Hepatocyte (in vitro differentiated cells): Measurements from ENCODE around the gene BICDL1. TPM values are rescaled to one million over a fixed set of nuclear protein-coding genes. Genes with fewer than 3 reads are reported as not detected.

Source experiments
- DNase-seq: peaks from one replicate; pipeline ENCODE4 v3.0.0-alpha.2; 2016; ENCODE audit warnings: low spot score
- H2AFZ ChIP-seq: fragments of 200-600 bp; sonication (generic); 2 replicates; pipeline ENCODE4 v1.6.0; 2016; ENCODE audit warnings: antibody characterized with exemption, mild to moderate bottlenecking
- H3K27ac ChIP-seq: fragments of 200-600 bp; sonication (generic); 2 replicates; pipeline ENCODE4 v1.5.1; 2016; ENCODE audit warnings: mild to moderate bottlenecking
- H3K27me3 ChIP-seq: fragments of 200-600 bp; sonication (generic); 2 replicates; pipeline ENCODE4 v1.6.1; 2016
- H3K36me3 ChIP-seq: fragments of 200-600 bp; sonication (generic); replicated peaks from 2 replicates; pipeline ENCODE4 v1.5.1; 2016; ENCODE audit warnings: low read depth; ENCODE audit not compliant: insufficient read depth
- H3K4me1 ChIP-seq: fragments of 200-600 bp; sonication (generic); 2 replicates; pipeline ENCODE4 v1.5.1; 2016; ENCODE audit warnings: mild to moderate bottlenecking, moderate library complexity; ENCODE audit not compliant: insufficient read depth
- H3K4me2 ChIP-seq: fragments of 200-600 bp; sonication (generic); 2 replicates; pipeline ENCODE4 v1.6.0; 2016
- H3K4me3 ChIP-seq: fragments of 200-600 bp; sonication (generic); 2 replicates; pipeline ENCODE4 v1.5.1; 2016; ENCODE audit warnings: mild to moderate bottlenecking
- H3K79me2 ChIP-seq: fragments of 200-600 bp; sonication (generic); 2 replicates; pipeline ENCODE4 v1.6.0; 2017; ENCODE audit warnings: mild to moderate bottlenecking
- H3K9me2 ChIP-seq: fragments of 200-600 bp; sonication (generic); replicated peaks from 2 replicates; pipeline ENCODE4 v1.6.0; 2017; ENCODE audit warnings: mild to moderate bottlenecking; ENCODE audit not compliant: insufficient read depth
- H3K9me3 ChIP-seq: fragments of 200-600 bp; sonication (generic); 2 replicates; pipeline ENCODE4 v1.5.1; 2016; ENCODE audit warnings: low read depth, mild to moderate bottlenecking
- H4K20me1 ChIP-seq: fragments of 200-600 bp; sonication (generic); 2 replicates; pipeline ENCODE4 v1.6.0; 2016; ENCODE audit warnings: mild to moderate bottlenecking; ENCODE audit not compliant: insufficient read depth, poor library complexity, severe bottlenecking
- EZH2 ChIP-seq: fragments of 200-600 bp; sonication (generic); IDR thresholded peaks from 2 replicates; pipeline ENCODE4 v1.6.1; 2016; ENCODE audit warnings: antibody characterized with exemption, mild to moderate bottlenecking, borderline replicate concordance
- EZH2phosphoT487 ChIP-seq: fragments of 200-600 bp; sonication (generic); IDR thresholded peaks from one replicate; pipeline ENCODE4 v1.6.1; 2018; ENCODE audit warnings: antibody characterized with exemption, mild to moderate bottlenecking, low read depth, moderate library complexity; ENCODE audit not compliant: unreplicated experiment, severe bottlenecking
- WGBS: methylation state at CpG from one replicate; pipeline ENCODE4 v1.1.6; 2016; ENCODE audit warnings: low lambda C conversion rate; ENCODE audit errors: missing lambda C conversion rate; 5-methylcytosine and 5-hydroxymethylcytosine counted together
- polyA plus RNA-seq: library from polyadenylated mRNA; unstranded; fragments of >200 nt; fragmentation: Nextera tagmentation; extraction: Ambion mirVana; gene quantifications from 2 replicates; pipeline ENCODE4 v1.2.1, GENCODE V29; 2016
- small RNA-seq: library from RNA; depleted of rRNA; stranded (forward); fragments of <200 nt; gene quantifications from one replicate; pipeline ENCODE3, GENCODE V24; 2014
- total RNA-seq: library from RNA; depleted of rRNA; stranded (reverse); fragments of >200 nt; gene quantifications from 2 replicates; pipeline ENCODE4 v1.2.3, GENCODE V29; 2014
- TF ChIP-seq, protein P1 (sequence below): fragments of 200-600 bp; sonication (generic); IDR thresholded peaks from 2 replicates; pipeline ENCODE4 v1.5.1; 2016; ENCODE audit warnings: antibody characterized with exemption, mild to moderate bottlenecking; ENCODE audit not compliant: poor library complexity

Gene BICDL1
- total and polyA plus RNA-seq, 2 experiments from 2014 or later = 10.6 to 21.9 TPM

GRCh38 chr12:120140603-120141002, 151.6 kb downstream of the BICDL1 start:
- H4K20me1 ChIP-seq = no peaks in the 10 kb centered on the region
- H3K4me3 ChIP-seq = no peak overlapping the region
- no peak overlapping the region for H2AFZ ChIP-seq
- no peaks in the 10 kb centered on the region for H3K9me3 ChIP-seq
- TF ChIP-seq EZH2phosphoT487 (no peak), EZH2 (no peak)
- TF ChIP-seq, protein P1, sequence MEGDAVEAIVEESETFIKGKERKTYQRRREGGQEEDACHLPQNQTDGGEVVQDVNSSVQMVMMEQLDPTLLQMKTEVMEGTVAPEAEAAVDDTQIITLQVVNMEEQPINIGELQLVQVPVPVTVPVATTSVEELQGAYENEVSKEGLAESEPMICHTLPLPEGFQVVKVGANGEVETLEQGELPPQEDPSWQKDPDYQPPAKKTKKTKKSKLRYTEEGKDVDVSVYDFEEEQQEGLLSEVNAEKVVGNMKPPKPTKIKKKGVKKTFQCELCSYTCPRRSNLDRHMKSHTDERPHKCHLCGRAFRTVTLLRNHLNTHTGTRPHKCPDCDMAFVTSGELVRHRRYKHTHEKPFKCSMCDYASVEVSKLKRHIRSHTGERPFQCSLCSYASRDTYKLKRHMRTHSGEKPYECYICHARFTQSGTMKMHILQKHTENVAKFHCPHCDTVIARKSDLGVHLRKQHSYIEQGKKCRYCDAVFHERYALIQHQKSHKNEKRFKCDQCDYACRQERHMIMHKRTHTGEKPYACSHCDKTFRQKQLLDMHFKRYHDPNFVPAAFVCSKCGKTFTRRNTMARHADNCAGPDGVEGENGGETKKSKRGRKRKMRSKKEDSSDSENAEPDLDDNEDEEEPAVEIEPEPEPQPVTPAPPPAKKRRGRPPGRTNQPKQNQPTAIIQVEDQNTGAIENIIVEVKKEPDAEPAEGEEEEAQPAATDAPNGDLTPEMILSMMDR = no peak
- H3K27ac ChIP-seq = no peak overlapping the region
- WGBS = 90% methylated on average over 9 of the region's 9 CpGs
- no peaks in the 10 kb centered on the region for H3K36me3 ChIP-seq
- H3K9me2 ChIP-seq = no peaks in the 10 kb centered on the region
- DNase-seq = no peak
- no peaks in the 10 kb centered on the region for H3K27me3 ChIP-seq
- H3K4me2 ChIP-seq = no peak overlapping the region
- H3K79me2 ChIP-seq = no peaks in the 10 kb centered on the region
- H3K4me1 ChIP-seq = no peaks in the 10 kb centered on the region

DNA sequence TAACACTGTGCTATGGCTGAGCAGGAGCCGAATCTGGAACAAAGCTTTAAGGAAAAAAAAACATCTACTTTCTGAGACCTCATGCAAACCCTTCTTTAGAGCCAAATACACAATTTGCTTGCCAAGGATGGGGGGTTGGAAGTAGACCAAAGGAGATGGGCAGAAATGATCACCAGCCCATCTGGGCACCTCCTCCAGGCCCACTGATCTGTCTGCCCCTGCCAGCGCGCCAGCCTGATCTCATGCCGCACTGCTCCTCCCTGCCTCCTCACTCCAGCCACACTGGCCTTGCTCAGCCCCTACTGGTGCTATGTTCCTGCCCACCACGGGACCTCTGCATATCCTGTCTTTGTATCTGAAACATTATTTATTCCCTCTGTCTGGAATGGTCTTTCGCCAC, 152.3 kb downstream of the BICDL1 start:
- no peaks in the 10 kb centered on the region for H3K79me2 ChIP-seq
- H4K20me1 ChIP-seq = no peaks in the 10 kb centered on the region
- TF ChIP-seq EZH2 = no peak
- TF ChIP-seq EZH2phosphoT487 = no peak
- TF ChIP-seq, protein P1 = no peak
- no peaks in the 10 kb centered on the region for H3K9me2 ChIP-seq
- no peak overlapping the region for H3K27ac ChIP-seq
- no peak overlapping the region for H2AFZ ChIP-seq
- WGBS = 100% methylated on average over 6 of the region's 6 CpGs
- DNase-seq = no peak
- no peaks in the 10 kb centered on the region for H3K27me3 ChIP-seq
- no peaks in the 10 kb centered on the region for H3K4me1 ChIP-seq
- H3K4me3 ChIP-seq = no peak overlapping the region
- no peak overlapping the region for H3K4me2 ChIP-seq
- H3K36me3 ChIP-seq = no peaks in the 10 kb centered on the region
- no peaks in the 10 kb centered on the region for H3K9me3 ChIP-seq

DNA sequence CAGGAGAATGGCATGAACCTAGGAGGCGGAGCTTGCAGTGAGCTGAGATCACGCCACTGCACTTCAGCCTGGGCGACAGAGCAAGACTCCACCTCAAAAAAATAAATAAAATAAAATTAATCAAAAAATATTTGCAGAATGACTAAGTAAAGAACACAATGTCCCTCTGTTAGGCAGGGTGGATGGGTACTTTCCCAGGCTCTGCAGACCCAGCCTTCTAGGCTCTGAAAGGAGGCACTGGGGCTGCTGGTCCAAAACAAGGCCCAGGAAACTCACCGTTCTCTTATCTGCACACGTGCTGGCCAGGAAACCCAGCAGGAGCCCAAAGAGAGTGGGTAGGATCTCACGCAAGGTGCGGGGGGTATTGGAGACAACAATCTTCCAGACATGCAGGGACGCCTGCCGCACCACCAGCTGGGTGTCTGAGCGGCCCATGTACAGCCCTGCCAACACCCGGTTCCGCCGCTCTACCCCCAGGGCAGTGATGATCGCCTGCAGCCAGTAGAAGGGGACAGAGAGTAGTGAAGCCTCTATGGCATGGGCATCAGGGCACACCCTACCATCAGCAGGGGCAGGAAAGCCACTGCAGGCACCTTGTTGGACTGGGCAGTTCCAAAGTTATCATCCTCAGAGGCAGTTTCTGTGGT, 153.3 kb downstream of the BICDL1 start:
- no peaks in the 10 kb centered on the region for H3K36me3 ChIP-seq
- H4K20me1 ChIP-seq = no peaks in the 10 kb centered on the region
- no peak overlapping the region for H3K4me2 ChIP-seq
- no peak for DNase-seq
- no peaks in the 10 kb centered on the region for H3K9me2 ChIP-seq
- no peaks in the 10 kb centered on the region for H3K4me1 ChIP-seq
- no peak for TF ChIP-seq EZH2
- TF ChIP-seq, protein P1 = no peak
- no peak for TF ChIP-seq EZH2phosphoT487
- H2AFZ ChIP-seq = no peak overlapping the region
- H3K27me3 ChIP-seq = no peaks in the 10 kb centered on the region
- H3K4me3 ChIP-seq = no peak overlapping the region
- H3K27ac ChIP-seq = no peak overlapping the region
- no peaks in the 10 kb centered on the region for H3K9me3 ChIP-seq
- no peaks in the 10 kb centered on the region for H3K79me2 ChIP-seq
- 96% methylated on average over 14 of the region's 14 CpGs for WGBS

Small RNA genes within 50 kb of the gene (small RNA-seq; reads per million reads assigned to genes)
- gene AC004812.1 = not detected

Other genes with a start within 250 kb of the BICDL1 start
- 3.9 and 4.4 TPM in 2 replicates for gene CIT, start 111.9 kb upstream of the BICDL1 start, total RNA-seq
- gene CIT, start 111.9 kb upstream of the BICDL1 start, polyA plus RNA-seq = 3.6 and 3.7 TPM in 2 replicates
- 22.0 and 22.6 TPM in 2 replicates for gene RAB35, start 127.5 kb downstream of the BICDL1 start, total RNA-seq
- gene RAB35, start 127.5 kb downstream of the BICDL1 start, polyA plus RNA-seq = 24.0 and 26.0 TPM in 2 replicates
- 37.4 and 197 TPM in 2 replicates for gene GCN1, start 205.5 kb downstream of the BICDL1 start, total RNA-seq
- 27.6 and 28.2 TPM in 2 replicates for gene GCN1, start 205.5 kb downstream of the BICDL1 start, polyA plus RNA-seq
- 3,730 and 3,982 TPM in 2 replicates for gene RPLP0, start 211.9 kb downstream of the BICDL1 start, total RNA-seq
- gene RPLP0, start 211.9 kb downstream of the BICDL1 start, polyA plus RNA-seq = 775 and 798 TPM in 2 replicates